GM12864 (cell line): ENCODE results near the gene CDS2.

ENCODE experiments used
- DNase-seq: peaks from one replicate; pipeline ENCODE4 v3.0.0-alpha.2; 2011; ENCODE audit warnings: low read depth
- H3K4me3 ChIP-seq: 2 replicates; pipeline ENCODE4 v1.5.1; 2011; ENCODE audit warnings: mild to moderate bottlenecking, low read depth, low read length, control low read depth
- CTCF ChIP-seq: IDR thresholded peaks from 2 replicates; pipeline ENCODE4 v1.5.1; 2011; ENCODE audit warnings: low read depth, mild to moderate bottlenecking, moderate library complexity, low read length, control low read depth, inconsistent platforms; ENCODE audit errors: missing control alignments

The CDS2 gene

GRCh38 chr20:5145365-5146098 is 18.7 kb downstream of the CDS2 start:
- TF ChIP-seq CTCF = no peak
- no peak overlapping the region for H3K4me3 ChIP-seq
- no peak for DNase-seq

- no peak for DNase-seq
- TF ChIP-seq CTCF = no peak
- H3K4me3 ChIP-seq = no peak overlapping the region
These were observed 19.4 kb downstream of the CDS2 start for GRCh38 chr20:5146099-5146668.

- H3K4me3 ChIP-seq = no peak overlapping the region
- TF ChIP-seq CTCF = no peak
- DNase-seq = no peak
These were observed 20.2 kb downstream of the CDS2 start for GRCh38 chr20:5146871-5147592.

GRCh38 chr20:5148581-5148980 is 21.8 kb downstream of the CDS2 start:
- no peak overlapping the region for H3K4me3 ChIP-seq
- no peak for DNase-seq
- no peak for TF ChIP-seq CTCF

GRCh38 chr20:5149892-5150225 is 23.1 kb downstream of the CDS2 start:
- DNase-seq = no peak
- H3K4me3 ChIP-seq = no peak overlapping the region
- no peak for TF ChIP-seq CTCF

- no peak overlapping the region for H3K4me3 ChIP-seq
- no peak for TF ChIP-seq CTCF
- DNase-seq = no peak
These were observed 23.6 kb downstream of the CDS2 start for GRCh38 chr20:5150226-5151076.
